PFSK-1 (cell line): Measurements from ENCODE around the gene BRD3OS.

Experiments used
- FOXP2 ChIP-seq: optimal IDR thresholded peaks from 2 replicates; pipeline ENCODE3; 2011; ENCODE audit warnings: borderline replicate concordance, control low read depth, inconsistent platforms; ENCODE audit not compliant: insufficient read depth; ENCODE audit errors: extremely low read length, extremely low read depth
- POLR2AphosphoS5 ChIP-seq: IDR thresholded peaks from 2 replicates; pipeline ENCODE4 v1.6.1; 2012; ENCODE audit warnings: low read depth, mild to moderate bottlenecking, control low read depth, low read length, moderate library complexity
- REST ChIP-seq, 2 experiments: IDR thresholded peaks; 2 replicates each; pipeline versions ENCODE4 v1.6.1 to v1.8.0; 2011 to 2012; ENCODE audit warnings: low read depth in 2 of 2, low read length in 2 of 2, control low read depth in 1 of 2, inconsistent platforms in 1 of 2, mild to moderate bottlenecking in 1 of 2, moderate library complexity in 1 of 2; ENCODE audit not compliant: insufficient read depth in 1 of 2
- SIN3A ChIP-seq: IDR thresholded peaks from 2 replicates; pipeline ENCODE4 v1.6.1; 2012; ENCODE audit warnings: mild to moderate bottlenecking, low read length, moderate library complexity, borderline replicate concordance; ENCODE audit not compliant: insufficient read depth
- TAF1 ChIP-seq: IDR thresholded peaks from 2 replicates; pipeline ENCODE4 v1.6.1; 2012; ENCODE audit warnings: low read length, control low read depth, borderline replicate concordance; ENCODE audit not compliant: insufficient read depth

Gene BRD3OS

GRCh38 chr9:134056483-134057306, 31.4 kb downstream of the BRD3OS start:
- TF ChIP-seq FOXP2 = no peak
- no peak for TF ChIP-seq REST (IDR thresholded peaks at IDR 0.05; ENCODE audit: insufficient read depth in 1 of 2, low read depth in 2 of 2, low read length in 2 of 2)
- no peak for TF ChIP-seq SIN3A
- no peak for TF ChIP-seq POLR2AphosphoS5
- no peak for TF ChIP-seq TAF1

GRCh38 chr9:134057307-134057657, 32.0 kb downstream of the BRD3OS start:
- no peak for TF ChIP-seq FOXP2
- TF ChIP-seq SIN3A = no peak
- TF ChIP-seq TAF1 = no peak
- no peak for TF ChIP-seq REST (IDR thresholded peaks at IDR 0.05; ENCODE audit: insufficient read depth in 1 of 2, low read depth in 2 of 2, low read length in 2 of 2)
- TF ChIP-seq POLR2AphosphoS5 = no peak

- TF ChIP-seq REST (IDR thresholded peaks at IDR 0.05; ENCODE audit: insufficient read depth in 1 of 2, low read depth in 2 of 2, low read length in 2 of 2) = no peak
- no peak for TF ChIP-seq POLR2AphosphoS5
- no peak for TF ChIP-seq FOXP2
- TF ChIP-seq TAF1 = no peak
- TF ChIP-seq SIN3A = no peak
These were observed 32.7 kb downstream of the BRD3OS start for GRCh38 chr9:134057751-134058701.

GRCh38 chr9:134058716-134059115, 33.4 kb downstream of the BRD3OS start:
- TF ChIP-seq SIN3A (no peak), FOXP2 (no peak), POLR2AphosphoS5 (no peak), TAF1 (no peak), REST (IDR thresholded peaks at IDR 0.05; ENCODE audit: insufficient read depth in 1 of 2, low read depth in 2 of 2, low read length in 2 of 2) (no peak)
